ENCODE measurements around the gene TERC.

Gene TERC

GRCh38 chr3:169790219-169790618 is 25.4 kb upstream of the TERC start:
- peaks cover 18% of the 10 kb centered on the region; the same call in 1 of the 2 replicates for H3K36me3 ChIP-seq (ENCODE audit: insufficient read depth, low read length)
- no peak for TF ChIP-seq CTCF (conservative IDR thresholded peaks at IDR 0.05; ENCODE audit: low read length)
- no peak for TF ChIP-seq EZH2phosphoT487 (IDR thresholded peaks at IDR 0.05; ENCODE audit: borderline replicate concordance)
- H2AFZ ChIP-seq (ENCODE audit: low read length): no peak overlapping the region
- no peaks in the 10 kb centered on the region for H4K20me1 ChIP-seq (ENCODE audit: insufficient read depth, low read length, poor library complexity, severe bottlenecking)
- no peaks in the 10 kb centered on the region for H3K79me2 ChIP-seq (ENCODE audit: insufficient read depth, low read length)
- no peak overlapping the region for H3K4me3 ChIP-seq (ENCODE audit: low read length, poor library complexity, severe bottlenecking)
- H3K9me2 ChIP-seq (replicated peaks; ENCODE audit: low read depth, low read length): no peaks in the 10 kb centered on the region
- H3K9ac ChIP-seq (ENCODE audit: low read depth, low read length, poor library complexity, severe bottlenecking): no peak overlapping the region
- no peaks in the 10 kb centered on the region for H3K27me3 ChIP-seq (ENCODE audit: insufficient read depth, low read length, poor library complexity, severe bottlenecking)
- no peak overlapping the region for H3K4me2 ChIP-seq (ENCODE audit: low read depth, low read length, poor library complexity, severe bottlenecking)
- H3F3A ChIP-seq (ENCODE audit: low read depth): no peaks in the 10 kb centered on the region
- H3K9me3 ChIP-seq (ENCODE audit: insufficient read depth, low read depth, low read length): no peaks in the 10 kb centered on the region
- H3K4me1 ChIP-seq (ENCODE audit: insufficient read depth, low read length, poor library complexity, severe bottlenecking): no peaks in the 10 kb centered on the region

DNA sequence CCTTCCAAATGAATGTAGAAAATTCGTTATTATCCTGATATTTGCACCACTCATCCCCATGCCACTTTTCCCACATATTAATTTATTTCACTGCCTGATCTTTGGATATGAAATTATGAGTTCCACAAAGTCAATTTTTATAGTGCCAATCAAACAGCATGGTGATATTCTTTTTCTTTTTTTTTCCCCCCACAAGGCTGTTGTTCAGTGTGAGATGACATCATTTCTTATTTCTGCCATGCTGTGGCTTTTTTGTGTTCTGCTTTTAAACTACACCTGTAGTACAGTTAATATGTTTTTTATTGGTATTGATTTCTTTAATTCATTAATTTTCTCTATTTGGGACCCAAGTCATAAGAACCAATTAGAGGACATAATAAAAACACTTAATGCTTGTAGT is 22.9 kb upstream of the TERC start:
- H3K4me3 ChIP-seq (ENCODE audit: low read length, poor library complexity, severe bottlenecking): no peak overlapping the region
- no peak overlapping the region for H2AFZ ChIP-seq (ENCODE audit: low read length)
- H4K20me1 ChIP-seq (ENCODE audit: insufficient read depth, low read length, poor library complexity, severe bottlenecking): peaks cover 3% of the 10 kb centered on the region
- no peaks in the 10 kb centered on the region for H3F3A ChIP-seq (ENCODE audit: low read depth)
- H3K4me2 ChIP-seq (ENCODE audit: low read depth, low read length, poor library complexity, severe bottlenecking): no peak overlapping the region
- TF ChIP-seq CTCF (conservative IDR thresholded peaks at IDR 0.05; ENCODE audit: low read length) (no peak), EZH2phosphoT487 (IDR thresholded peaks at IDR 0.05; ENCODE audit: borderline replicate concordance) (no peak)
- no peak overlapping the region for H3K9ac ChIP-seq (ENCODE audit: low read depth, low read length, poor library complexity, severe bottlenecking)
- H3K36me3 ChIP-seq (ENCODE audit: insufficient read depth, low read length): peaks cover 31% of the 10 kb centered on the region
- H3K79me2 ChIP-seq (ENCODE audit: insufficient read depth, low read length): no peaks in the 10 kb centered on the region
- H3K9me2 ChIP-seq (replicated peaks; ENCODE audit: low read depth, low read length): no peaks in the 10 kb centered on the region
- H3K9me3 ChIP-seq (ENCODE audit: insufficient read depth, low read depth, low read length): no peaks in the 10 kb centered on the region
- no peaks in the 10 kb centered on the region for H3K27me3 ChIP-seq (ENCODE audit: insufficient read depth, low read length, poor library complexity, severe bottlenecking)
- H3K4me1 ChIP-seq (ENCODE audit: insufficient read depth, low read length, poor library complexity, severe bottlenecking): no peaks in the 10 kb centered on the region

GRCh38 chr3:169787120-169787519 is 22.3 kb upstream of the TERC start:
- Histone ChIP-seq H3K4me3 (ENCODE audit: low read length, poor library complexity, severe bottlenecking) (no peak overlapping the region), H4K20me1 (ENCODE audit: insufficient read depth, low read length, poor library complexity, severe bottlenecking) (peaks cover 10% of the 10 kb centered on the region), H3K9ac (ENCODE audit: low read depth, low read length, poor library complexity, severe bottlenecking) (no peak overlapping the region), H3K4me1 (ENCODE audit: insufficient read depth, low read length, poor library complexity, severe bottlenecking) (no peaks in the 10 kb centered on the region), H3K79me2 (ENCODE audit: insufficient read depth, low read length) (no peaks in the 10 kb centered on the region), H3K9me3 (ENCODE audit: insufficient read depth, low read depth, low read length) (no peaks in the 10 kb centered on the region), H3K27me3 (ENCODE audit: insufficient read depth, low read length, poor library complexity, severe bottlenecking) (no peaks in the 10 kb centered on the region), H3K36me3 (ENCODE audit: insufficient read depth, low read length) (peaks cover 37% of the 10 kb centered on the region), H3K9me2 (replicated peaks; ENCODE audit: low read depth, low read length) (no peaks in the 10 kb centered on the region), H2AFZ (ENCODE audit: low read length) (no peak overlapping the region), H3K4me2 (ENCODE audit: low read depth, low read length, poor library complexity, severe bottlenecking) (no peak overlapping the region), H3F3A (ENCODE audit: low read depth) (no peaks in the 10 kb centered on the region)
- TF ChIP-seq EZH2phosphoT487 (IDR thresholded peaks at IDR 0.05; ENCODE audit: borderline replicate concordance) (no peak), CTCF (conservative IDR thresholded peaks at IDR 0.05; ENCODE audit: low read length) (no peak)

Data from Loucy (cell line).